Middle frontal gyrus (tissue), 1 donor: ENCODE measurements around the gene NCBP1.

Experiments
- DNase-seq: peaks from one replicate; pipeline ENCODE4 v3.0.0-alpha.2; 2015; ENCODE audit warnings: low spot score; ENCODE audit errors: extremely low spot score

The NCBP1 gene

DNA sequence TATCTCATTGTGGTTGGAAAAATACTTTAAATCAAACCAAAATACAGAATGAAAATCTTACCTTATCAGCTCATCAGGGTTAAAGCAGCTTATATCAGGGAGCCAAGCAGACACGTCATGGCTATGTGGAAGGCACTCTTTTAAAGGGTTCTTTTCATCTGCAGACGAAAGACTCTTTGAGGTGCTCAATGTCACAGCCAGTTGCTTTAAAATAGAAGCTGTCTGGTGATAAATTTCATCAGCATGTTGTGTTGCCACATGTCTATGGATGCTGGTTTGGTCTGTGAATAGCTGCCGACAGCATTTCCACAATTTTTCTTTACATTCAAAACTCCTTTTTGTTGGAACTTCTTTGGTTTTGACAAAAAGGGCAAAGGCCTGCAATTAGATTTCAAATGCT, 8.0 kb upstream of the NCBP1 start:
- DNase-seq, result no peak

DNA sequence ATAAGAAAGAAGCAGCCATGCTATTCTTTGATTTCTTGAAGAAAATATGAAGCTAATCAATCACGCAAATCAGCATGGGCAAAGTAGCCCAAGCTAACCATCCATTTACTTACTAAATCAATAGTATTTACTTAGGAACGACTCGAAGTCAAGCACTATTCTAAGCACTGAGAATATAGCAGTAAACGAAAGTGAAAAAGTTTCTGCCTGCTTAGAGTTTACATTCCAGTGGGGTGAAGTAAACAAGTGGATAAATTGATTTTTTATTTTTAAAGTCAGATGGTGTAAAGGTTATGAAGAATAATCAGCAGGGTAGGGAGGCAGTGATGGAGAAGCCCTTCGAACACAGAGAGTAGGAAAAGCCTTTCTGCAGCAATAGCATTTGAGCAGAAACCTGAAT, 6.0 kb upstream of the NCBP1 start:
- no peak for DNase-seq

DNA sequence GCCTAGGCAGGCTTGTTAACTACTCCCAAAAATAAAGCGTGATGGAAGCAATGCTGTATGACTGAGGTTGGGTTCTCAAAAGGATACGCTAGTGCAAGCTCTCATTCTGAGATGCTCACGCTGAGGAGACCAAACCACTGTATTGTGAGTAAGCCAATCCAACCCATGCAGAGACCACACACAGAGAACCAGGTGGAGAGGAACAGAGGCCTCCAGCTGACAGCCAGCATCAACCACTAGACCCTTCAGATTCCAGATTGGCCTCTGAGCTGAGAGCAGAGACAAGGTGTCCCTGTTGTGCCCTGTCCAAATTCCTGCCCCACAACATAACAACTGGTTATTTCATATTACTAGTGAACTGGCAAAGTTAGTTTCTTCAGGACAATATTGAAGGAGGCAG, 5.0 kb upstream of the NCBP1 start:
- DNase-seq, result no peak

DNA sequence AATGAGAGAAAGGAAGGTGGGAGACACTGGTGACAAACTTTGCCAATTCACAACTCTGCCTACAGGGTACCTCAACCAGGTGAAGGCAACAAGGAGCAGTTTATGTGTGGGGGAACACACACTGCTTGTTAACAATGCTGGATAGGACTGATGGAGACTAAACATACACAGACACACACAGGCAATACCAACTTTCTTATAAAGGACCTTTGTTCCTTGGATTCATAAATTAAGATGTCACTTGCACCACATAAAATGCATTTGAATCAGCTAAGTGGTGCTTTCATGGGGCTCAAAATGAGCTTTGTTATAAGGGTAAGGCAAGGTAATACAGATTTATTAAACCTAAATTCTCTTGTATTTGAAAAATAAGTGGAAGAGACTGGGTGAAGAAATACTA, 4.5 kb upstream of the NCBP1 start:
- DNase-seq, result no peak

- no peak for DNase-seq
These were observed 3.0 kb upstream of the NCBP1 start for GRCh38 chr9:97630591-97630990.

DNA sequence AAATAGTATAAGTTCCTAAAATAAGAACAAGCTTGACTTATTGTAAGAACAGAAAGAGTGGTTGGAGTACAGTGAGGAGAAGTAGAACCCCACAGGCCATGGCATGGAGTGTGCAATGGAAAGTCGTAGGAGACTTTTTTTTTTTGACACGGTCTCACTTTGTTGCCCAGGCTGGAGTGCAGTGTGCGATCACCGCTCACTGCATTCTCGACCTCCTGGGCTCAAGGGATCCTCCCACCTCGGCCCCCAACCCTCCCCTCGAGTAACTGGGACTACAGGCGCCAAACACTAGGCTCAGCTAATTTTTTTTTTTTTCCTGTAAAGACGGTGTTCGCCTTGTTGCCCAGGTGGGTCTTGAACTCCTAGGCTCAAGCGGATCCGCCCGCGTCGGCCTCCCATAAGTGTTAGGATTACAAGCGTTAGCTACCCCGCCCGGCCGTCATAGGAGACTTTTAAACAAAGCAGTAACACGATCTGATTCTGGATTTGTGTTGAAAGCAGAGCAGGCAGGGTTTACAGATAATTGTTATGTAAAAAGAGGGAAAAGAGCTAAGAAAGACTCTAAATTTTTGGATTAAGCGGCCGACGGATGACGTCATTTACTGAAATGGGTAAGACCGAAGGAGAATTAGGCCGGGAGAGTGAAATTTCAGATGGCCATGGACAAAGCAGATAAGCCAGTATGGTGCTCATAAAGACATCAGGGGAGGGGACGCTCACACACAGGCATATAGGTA, 1.2 kb upstream of the NCBP1 start:
- peak; percentile 22 for DNase-seq

- no peak for DNase-seq
These were observed 354 bp downstream of the NCBP1 start for GRCh38 chr9:97633859-97634490.

GRCh38 chr9:97635026-97635425, 1.4 kb downstream of the NCBP1 start:
- no peak for DNase-seq

DNA sequence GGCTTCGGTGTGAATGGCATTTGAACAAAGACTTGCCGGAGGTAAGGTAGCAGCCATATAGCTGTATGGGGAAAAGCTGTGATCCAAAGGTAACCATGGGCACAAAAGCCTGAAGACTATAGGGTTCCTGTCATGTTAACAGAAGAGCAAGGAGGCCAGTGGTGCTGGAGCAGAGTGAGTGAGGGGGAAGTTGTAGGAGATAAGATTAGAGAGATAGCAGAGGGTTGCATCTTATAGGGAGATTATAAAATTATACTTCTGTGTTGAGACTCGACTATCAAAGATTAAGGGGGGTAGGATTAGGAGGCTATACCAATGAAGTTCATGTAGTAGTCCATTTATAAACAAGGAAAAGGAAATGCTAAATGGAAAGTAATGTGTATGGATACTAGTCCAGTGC, 3.3 kb downstream of the NCBP1 start:
- DNase-seq, result no peak

GRCh38 chr9:97638666-97639065, 5.0 kb downstream of the NCBP1 start:
- DNase-seq, result no peak

GRCh38 chr9:97640325-97640724, 6.7 kb downstream of the NCBP1 start:
- no peak for DNase-seq

- DNase-seq, result no peak
These were observed 12.1 kb downstream of the NCBP1 start for GRCh38 chr9:97645720-97646119.

DNA sequence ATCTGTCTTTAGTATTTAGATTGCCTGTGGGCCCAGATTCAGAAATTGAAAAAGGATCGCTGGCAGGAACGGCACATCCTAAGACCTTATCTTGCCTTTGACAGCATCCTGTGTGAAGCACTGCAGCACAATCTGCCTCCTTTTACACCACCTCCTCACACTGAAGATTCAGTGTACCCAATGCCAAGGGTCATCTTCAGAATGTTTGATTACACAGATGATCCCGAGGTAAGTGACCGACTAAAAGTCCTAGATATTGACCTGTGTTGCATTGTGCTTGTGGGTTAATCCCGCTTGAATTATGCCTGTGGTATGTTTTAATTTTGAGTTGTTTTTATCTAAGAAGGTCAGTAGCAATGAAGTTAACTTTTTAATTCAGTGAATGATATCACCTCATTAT, 14.4 kb downstream of the NCBP1 start:
- no peak for DNase-seq

DNA sequence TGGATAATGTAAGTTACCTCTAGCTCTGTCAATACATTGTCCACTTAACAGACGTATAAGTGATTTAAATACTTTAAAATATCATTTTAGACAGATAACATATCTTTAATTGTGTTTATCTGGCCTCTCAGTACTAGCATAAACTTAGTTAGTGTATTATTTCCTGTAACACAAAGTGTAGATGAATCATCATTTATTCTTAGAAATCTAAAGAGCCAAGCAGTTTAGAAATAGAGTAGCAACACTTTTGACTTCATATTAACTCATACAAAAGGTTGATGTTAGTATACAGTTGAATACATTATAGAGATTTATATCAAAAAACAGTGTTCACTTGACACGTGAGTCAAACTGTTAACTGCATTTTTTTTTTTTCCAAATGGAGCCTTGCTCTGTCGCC, 18.0 kb downstream of the NCBP1 start:
- DNase-seq, result no peak

- no peak for DNase-seq
These were observed 25.1 kb downstream of the NCBP1 start for GRCh38 chr9:97658707-97659106.

DNA sequence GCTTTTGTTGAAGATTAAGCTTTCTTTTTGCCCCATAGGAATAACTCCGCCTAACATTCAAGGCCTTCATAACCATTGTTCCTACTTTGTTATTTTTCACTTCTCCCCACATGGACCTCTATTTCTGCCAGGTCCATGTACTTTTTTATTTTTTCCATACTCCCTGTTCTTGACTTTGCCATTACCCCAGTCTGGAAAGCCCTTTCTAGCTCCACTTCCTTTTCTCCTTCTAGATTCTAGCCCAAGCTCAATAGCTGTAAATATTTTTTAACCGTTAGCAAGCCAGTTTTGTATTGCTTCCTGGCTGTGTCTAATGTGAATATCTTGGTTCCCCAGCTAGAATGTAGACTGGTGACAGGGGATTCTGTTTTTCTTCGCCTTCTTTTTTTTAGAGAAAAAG, 26.1 kb downstream of the NCBP1 start:
- no peak for DNase-seq

DNA sequence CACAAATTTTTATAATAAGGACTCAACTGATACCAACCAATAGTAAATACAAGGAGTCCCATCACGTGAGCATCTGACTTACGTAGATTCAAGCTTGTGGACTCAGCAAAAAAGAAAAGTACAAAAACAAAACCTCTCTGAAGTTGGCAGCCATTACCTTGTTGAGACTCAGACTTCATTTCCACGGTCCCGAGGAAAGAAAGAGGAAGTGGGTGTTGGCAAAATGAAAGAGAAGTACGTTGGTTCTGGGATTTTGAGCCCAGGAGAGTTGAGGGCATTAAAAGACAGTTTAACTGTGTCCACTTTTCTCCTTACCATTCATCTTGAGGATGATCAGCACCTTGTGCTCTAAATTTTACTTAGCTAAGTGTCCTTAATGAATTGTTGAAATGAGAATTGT, 26.7 kb downstream of the NCBP1 start:
- DNase-seq, result no peak

DNA sequence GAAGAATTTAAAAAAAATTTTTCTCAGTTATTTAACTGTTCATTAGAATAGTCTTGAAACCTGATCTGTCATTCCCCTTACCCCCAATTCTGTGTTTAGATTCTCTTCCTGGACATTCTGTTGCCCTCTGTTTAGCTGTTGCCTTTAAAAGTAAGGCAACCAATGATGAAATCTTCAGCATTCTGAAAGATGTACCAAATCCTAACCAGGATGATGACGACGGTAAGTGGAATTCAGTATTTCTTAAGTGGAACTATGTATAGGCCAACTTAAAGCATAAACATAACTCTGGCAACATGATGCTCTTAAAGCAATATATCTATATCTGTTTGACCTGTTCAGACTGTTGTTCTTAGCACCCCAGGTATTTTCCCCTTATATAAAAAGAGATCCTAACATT, 27.2 kb downstream of the NCBP1 start:
- no peak for DNase-seq

DNA sequence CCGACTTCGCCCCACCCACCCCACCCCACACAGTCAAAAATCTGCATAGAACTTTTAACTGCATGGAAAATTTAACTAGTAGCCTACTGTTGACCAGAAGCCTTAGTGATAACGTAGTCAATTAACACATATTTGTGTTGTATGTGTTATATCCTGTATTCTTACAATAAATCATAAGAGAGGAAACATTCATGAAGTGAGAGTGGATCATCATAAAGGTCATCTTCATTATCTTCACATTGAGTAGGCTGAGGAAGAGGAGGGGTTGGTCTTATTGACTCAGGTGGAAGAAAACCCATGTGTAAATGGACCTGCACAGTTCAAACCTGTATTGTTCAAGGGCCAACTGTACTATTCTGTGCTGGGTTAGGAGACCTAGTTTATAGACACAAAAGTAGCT, 32.1 kb downstream of the NCBP1 start:
- DNase-seq, result no peak

DNA sequence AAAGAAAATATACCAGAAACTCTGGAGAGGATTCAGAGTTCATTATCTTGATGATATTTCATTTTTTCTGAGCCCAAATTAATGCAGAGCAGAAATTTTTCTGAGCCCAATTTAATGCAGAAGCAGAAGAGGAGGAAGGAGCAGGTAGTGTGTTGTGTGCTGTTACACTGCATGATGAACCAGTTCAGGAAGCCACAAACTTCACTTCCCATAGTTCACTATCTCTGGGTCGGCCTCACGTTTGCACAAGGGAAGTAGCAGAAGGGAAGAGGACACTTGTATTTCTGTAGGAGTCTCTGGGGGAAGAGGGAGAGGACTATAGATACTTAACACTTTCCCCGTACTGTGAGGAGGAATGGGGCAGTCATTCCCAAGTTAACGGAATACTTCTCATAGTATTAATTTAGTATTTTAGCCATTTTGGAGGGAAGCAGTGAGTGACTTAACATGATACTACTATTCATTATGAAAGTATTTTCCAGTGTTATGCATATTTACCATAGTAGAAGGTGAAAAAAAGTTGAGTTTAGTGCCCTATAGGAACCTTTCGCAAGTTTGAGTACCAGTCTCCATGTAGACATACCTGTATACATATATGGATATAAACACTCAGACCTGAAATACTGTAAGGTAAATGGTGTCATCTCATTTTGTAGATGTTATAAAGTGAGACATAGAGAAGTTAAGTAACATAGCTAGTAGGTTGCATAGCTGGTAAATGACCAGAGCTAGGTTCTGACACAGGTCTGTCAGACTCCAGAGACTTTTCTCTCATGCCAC, 33.5 kb downstream of the NCBP1 start:
- DNase-seq, result no peak

- no peak for DNase-seq
These were observed 34.9 kb downstream of the NCBP1 start for GRCh38 chr9:97668485-97668884.

GRCh38 chr9:97670586-97670985, 37.0 kb downstream of the NCBP1 start:
- DNase-seq, result no peak

DNA sequence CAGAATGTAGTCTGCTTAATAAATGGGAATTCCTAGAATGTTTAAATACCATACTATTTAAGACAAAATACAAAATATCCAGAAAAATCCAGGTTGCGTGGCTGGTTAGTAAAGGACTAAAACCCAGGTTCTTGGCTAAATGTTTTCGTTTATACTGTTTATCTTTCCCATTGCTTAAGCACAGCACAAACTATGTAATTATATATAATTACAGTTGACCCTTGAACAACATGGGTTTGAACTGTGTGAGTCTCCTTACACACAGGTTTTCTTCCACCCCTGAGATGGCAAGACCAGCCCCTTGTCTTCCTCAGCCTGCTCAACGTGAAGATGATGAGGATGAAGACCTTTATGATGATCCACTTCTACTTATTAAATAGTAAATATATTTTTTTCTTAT, 38.8 kb downstream of the NCBP1 start:
- DNase-seq, result no peak
